GM12878 (cell line): ENCODE data around the gene MUC5B.

Experiments used
- ASH2L ChIP-seq: fragments of 300-600, 200-600 bp; sonication (generic); IDR thresholded peaks from 2 replicates; pipeline ENCODE4 v1.6.1; 2017; ENCODE audit warnings: low read depth, mild to moderate bottlenecking, borderline replicate concordance
- CBFB ChIP-seq: IDR thresholded peaks from 2 replicates; pipeline ENCODE4 v1.6.1; 2016; ENCODE audit warnings: antibody characterized with exemption, low read depth
- CEBPB ChIP-seq, 2 experiments: fragments of 150-350 bp in 1 of 2; IDR thresholded peaks; 2 replicates each; pipeline ENCODE4 v1.6.1; 2012 to 2014; ENCODE audit warnings: low read depth in 2 of 2, low read length in 2 of 2, borderline replicate concordance in 1 of 2, inconsistent platforms in 1 of 2
- SMC3 ChIP-seq: IDR thresholded peaks from 2 replicates; pipeline ENCODE4 v1.6.1; 2011; ENCODE audit warnings: low read length, improper control_type of control experiment, borderline replicate concordance
- SUZ12 ChIP-seq: fragments of 200-600 bp; sonication (generic); IDR thresholded peaks from one replicate; pipeline ENCODE4 v1.6.1; 2018; ENCODE audit warnings: antibody characterized with exemption, mild to moderate bottlenecking; ENCODE audit not compliant: unreplicated experiment
- TAF1 ChIP-seq: IDR thresholded peaks from 2 replicates; pipeline ENCODE4 v1.6.1; 2011; ENCODE audit warnings: mild to moderate bottlenecking, low read depth, low read length, borderline replicate concordance
- TCF12 ChIP-seq: IDR thresholded peaks from 2 replicates; pipeline ENCODE4 v1.6.1; 2011; ENCODE audit warnings: low read depth, mild to moderate bottlenecking, low read length
- YY1 ChIP-seq: IDR thresholded peaks from 2 replicates; pipeline ENCODE4 v1.6.1; 2011; ENCODE audit warnings: low read depth, mild to moderate bottlenecking, low read length
- ZBTB33 ChIP-seq: fragments of 450-650 bp; IDR thresholded peaks from 2 replicates; pipeline ENCODE4 v1.6.1; 2017; ENCODE audit warnings: mild to moderate bottlenecking

DNA sequence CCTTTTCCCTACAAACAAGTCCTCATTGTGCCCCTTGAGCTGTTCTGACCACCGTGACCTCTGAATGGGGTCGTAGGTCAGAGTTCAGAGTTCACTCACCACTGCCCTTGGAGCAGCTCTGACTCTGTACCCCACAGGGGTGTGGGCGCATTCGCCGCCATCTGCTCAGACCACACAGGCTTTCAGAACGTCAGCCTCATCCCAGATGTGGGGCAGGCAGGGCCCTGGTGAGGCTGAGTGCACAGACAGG is 14.8 kb upstream of the MUC5B start:
- no peak for TF ChIP-seq ZBTB33
- TF ChIP-seq ASH2L = no peak
- TF ChIP-seq CBFB = no peak
- TF ChIP-seq CEBPB (IDR thresholded peaks at IDR 0.05; ENCODE audit: borderline replicate concordance in 1 of 2, low read depth in 2 of 2, low read length in 2 of 2) = no peak
- no peak for TF ChIP-seq SMC3
- no peak for TF ChIP-seq SUZ12
- TF ChIP-seq TCF12 = no peak
- TF ChIP-seq TAF1 = no peak
- no peak for TF ChIP-seq YY1
